ENCODE measurements around the gene DPYSL4. TPM values are rescaled to one million over a fixed set of nuclear protein-coding genes. Genes with fewer than 3 reads are reported as not detected.

Gene DPYSL4
- total RNA-seq, 1 experiment from 2014 or later = 9.9 TPM

DNA sequence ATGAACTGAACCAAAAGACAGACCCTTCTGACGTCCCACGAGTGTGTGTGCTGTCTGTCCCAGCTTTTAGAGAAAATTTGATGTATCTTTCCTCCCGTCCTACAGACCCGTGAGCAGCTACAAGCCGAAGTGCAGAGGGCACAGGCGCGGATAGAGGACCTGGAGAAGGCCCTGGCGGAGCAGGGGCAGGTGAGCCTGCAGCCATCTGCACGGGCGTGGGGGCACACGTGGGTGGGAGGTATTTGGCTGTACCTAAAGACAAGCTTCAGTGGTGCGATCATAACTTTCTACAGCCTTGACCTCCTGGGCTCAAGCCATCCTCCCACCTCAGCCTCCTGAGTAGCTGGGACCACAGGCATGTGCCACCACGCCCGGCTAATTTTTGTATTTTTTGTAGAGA is 41.7 kb upstream of the DPYSL4 start:
- intact Hi-C loops (cut with micrococcal nuclease; ENCODE audit: unreplicated experiment) = no loop called here
- no TSS peak for BruUV-seq (replicated peaks)
- no peaks in the 10 kb centered on the region for H3K9me3 ChIP-seq (ENCODE audit: control insufficient read depth, insufficient read depth, low read depth, low read length)
- ChIA-PET CTCF (no interaction called here), POLR2A (no interaction called here)
- no peak overlapping the region for H3K27ac ChIP-seq (ENCODE audit: low read length)
- in situ Hi-C loops (cut with HindIII; ENCODE audit: low pct_unique_long_range_greater_than_20kb, low sequenced_read_pairs) = no loop called here
- H3K4me1 ChIP-seq (ENCODE audit: control insufficient read depth, insufficient read depth, low read length) = no peaks in the 10 kb centered on the region
- TF ChIP-seq, protein P1, sequence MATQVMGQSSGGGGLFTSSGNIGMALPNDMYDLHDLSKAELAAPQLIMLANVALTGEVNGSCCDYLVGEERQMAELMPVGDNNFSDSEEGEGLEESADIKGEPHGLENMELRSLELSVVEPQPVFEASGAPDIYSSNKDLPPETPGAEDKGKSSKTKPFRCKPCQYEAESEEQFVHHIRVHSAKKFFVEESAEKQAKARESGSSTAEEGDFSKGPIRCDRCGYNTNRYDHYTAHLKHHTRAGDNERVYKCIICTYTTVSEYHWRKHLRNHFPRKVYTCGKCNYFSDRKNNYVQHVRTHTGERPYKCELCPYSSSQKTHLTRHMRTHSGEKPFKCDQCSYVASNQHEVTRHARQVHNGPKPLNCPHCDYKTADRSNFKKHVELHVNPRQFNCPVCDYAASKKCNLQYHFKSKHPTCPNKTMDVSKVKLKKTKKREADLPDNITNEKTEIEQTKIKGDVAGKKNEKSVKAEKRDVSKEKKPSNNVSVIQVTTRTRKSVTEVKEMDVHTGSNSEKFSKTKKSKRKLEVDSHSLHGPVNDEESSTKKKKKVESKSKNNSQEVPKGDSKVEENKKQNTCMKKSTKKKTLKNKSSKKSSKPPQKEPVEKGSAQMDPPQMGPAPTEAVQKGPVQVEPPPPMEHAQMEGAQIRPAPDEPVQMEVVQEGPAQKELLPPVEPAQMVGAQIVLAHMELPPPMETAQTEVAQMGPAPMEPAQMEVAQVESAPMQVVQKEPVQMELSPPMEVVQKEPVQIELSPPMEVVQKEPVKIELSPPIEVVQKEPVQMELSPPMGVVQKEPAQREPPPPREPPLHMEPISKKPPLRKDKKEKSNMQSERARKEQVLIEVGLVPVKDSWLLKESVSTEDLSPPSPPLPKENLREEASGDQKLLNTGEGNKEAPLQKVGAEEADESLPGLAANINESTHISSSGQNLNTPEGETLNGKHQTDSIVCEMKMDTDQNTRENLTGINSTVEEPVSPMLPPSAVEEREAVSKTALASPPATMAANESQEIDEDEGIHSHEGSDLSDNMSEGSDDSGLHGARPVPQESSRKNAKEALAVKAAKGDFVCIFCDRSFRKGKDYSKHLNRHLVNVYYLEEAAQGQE (IDR thresholded peaks at IDR 0.05; ENCODE audit: insufficient read depth in 1 of 2, low read depth in 2 of 2, low read length in 1 of 2) = no peak
- TF ChIP-seq TCF7L2 (IDR thresholded peaks at IDR 0.05; ENCODE audit: low read depth, low read length) (no peak), SIN3A (IDR thresholded peaks at IDR 0.05; ENCODE audit: borderline replicate concordance, insufficient read depth, low read depth, low read length) (no peak), POLR2AphosphoS5 (IDR thresholded peaks at IDR 0.05; ENCODE audit: low read depth, low read length) (no peak)
- TF ChIP-seq, protein P2, sequence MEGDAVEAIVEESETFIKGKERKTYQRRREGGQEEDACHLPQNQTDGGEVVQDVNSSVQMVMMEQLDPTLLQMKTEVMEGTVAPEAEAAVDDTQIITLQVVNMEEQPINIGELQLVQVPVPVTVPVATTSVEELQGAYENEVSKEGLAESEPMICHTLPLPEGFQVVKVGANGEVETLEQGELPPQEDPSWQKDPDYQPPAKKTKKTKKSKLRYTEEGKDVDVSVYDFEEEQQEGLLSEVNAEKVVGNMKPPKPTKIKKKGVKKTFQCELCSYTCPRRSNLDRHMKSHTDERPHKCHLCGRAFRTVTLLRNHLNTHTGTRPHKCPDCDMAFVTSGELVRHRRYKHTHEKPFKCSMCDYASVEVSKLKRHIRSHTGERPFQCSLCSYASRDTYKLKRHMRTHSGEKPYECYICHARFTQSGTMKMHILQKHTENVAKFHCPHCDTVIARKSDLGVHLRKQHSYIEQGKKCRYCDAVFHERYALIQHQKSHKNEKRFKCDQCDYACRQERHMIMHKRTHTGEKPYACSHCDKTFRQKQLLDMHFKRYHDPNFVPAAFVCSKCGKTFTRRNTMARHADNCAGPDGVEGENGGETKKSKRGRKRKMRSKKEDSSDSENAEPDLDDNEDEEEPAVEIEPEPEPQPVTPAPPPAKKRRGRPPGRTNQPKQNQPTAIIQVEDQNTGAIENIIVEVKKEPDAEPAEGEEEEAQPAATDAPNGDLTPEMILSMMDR (IDR thresholded peaks at IDR 0.05) = no peak
- DNase-seq (ENCODE audit: low read depth, low spot score) (no peak), ATAC-seq (no peak)
- no peak overlapping the region for H3K4me3 ChIP-seq (ENCODE audit: low read depth in 2 of 2, low read length in 2 of 2)
- H3K27me3 ChIP-seq (ENCODE audit: control insufficient read depth, insufficient read depth, low read length) = no peaks in the 10 kb centered on the region
- no peaks in the 10 kb centered on the region for H3K36me3 ChIP-seq (ENCODE audit: control insufficient read depth, insufficient read depth, low read length)

DNA sequence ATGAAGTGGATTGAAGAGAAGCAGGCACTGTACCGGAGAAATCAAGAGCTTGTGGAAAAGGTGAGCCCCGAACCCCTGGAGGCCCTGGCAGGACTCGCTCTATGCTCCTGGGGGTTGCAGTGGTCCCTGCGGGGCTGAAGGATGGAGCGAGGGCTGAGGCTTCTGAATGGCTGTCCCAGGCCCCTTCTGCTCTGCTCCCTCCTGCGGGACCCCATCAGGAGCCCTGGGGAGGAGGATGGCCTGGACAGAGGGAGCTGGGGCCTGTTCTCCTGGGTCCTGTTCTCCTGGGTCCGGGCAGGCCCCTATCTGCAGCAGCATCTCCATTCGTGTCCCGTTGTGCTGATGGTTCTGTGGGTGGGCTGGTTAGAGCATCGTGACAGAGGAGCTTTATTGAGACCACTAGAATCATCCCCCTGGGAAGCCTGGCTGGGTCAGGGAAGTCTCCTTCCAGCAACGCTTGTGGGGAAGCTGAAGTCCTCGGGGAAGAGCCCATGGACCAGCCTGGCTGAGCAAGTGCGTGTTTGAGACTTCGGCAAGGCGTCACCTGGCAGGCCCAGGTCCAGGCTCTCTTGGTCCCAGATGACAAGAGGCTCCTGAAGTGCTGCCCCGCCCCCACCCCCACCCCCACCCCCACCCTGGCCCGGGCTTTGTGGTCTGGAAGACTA is 41.1 kb upstream of the DPYSL4 start:
- Histone ChIP-seq H3K4me3 (ENCODE audit: low read depth in 2 of 2, low read length in 2 of 2) (no peak overlapping the region), H3K27me3 (ENCODE audit: control insufficient read depth, insufficient read depth, low read length) (no peaks in the 10 kb centered on the region), H3K9me3 (ENCODE audit: control insufficient read depth, insufficient read depth, low read depth, low read length) (no peaks in the 10 kb centered on the region), H3K36me3 (ENCODE audit: control insufficient read depth, insufficient read depth, low read length) (no peaks in the 10 kb centered on the region), H3K4me1 (ENCODE audit: control insufficient read depth, insufficient read depth, low read length) (no peaks in the 10 kb centered on the region), H3K27ac (ENCODE audit: low read length) (no peak overlapping the region)
- DNase-seq (ENCODE audit: low read depth, low spot score) (no peak), ATAC-seq (no peak)
- ChIA-PET CTCF (no interaction called here), POLR2A (interaction anchor here (0.6 kb wide), 1 partner anchor 149 kb away, joined by 3 read pairs; no protein-coding TSS in a partner anchor)
- intact Hi-C loops (cut with micrococcal nuclease; ENCODE audit: unreplicated experiment) (no loop called here), in situ Hi-C loops (cut with HindIII; ENCODE audit: low pct_unique_long_range_greater_than_20kb, low sequenced_read_pairs) (no loop called here)
- no peak for TF ChIP-seq POLR2AphosphoS5 (IDR thresholded peaks at IDR 0.05; ENCODE audit: low read depth, low read length)
- no peak for TF ChIP-seq TCF7L2 (IDR thresholded peaks at IDR 0.05; ENCODE audit: low read depth, low read length)
- BruUV-seq (replicated peaks) = no TSS peak

DNA sequence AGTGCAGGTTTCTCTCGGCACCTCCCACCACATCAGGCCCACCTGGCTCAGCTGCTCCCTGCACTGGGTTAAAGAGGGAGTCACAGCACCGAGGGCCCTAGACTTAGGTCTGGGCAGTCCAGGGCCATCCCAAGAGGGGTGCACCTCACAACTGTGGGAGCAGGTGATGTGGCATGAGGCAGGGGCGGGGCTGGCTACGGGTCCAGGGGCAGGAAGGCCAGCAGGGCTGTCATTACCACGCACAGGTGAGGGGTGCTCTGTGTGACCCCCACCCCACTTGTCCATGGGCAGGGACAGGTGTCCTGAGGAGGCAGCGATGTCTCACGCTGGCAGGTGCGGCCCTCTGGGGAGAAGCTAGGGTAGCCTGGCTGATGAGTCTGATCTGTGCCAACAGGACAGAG is 40.5 kb upstream of the DPYSL4 start:
- ChIA-PET POLR2A (interaction anchor here (0.6 kb wide), 1 partner anchor 149 kb away, joined by 3 read pairs; no protein-coding TSS in a partner anchor), CTCF (no interaction called here)
- DNase-seq (ENCODE audit: low read depth, low spot score) (no peak), ATAC-seq (no peak)
- Histone ChIP-seq H3K36me3 (ENCODE audit: control insufficient read depth, insufficient read depth, low read length) (no peaks in the 10 kb centered on the region), H3K27ac (ENCODE audit: low read length) (no peak overlapping the region), H3K27me3 (ENCODE audit: control insufficient read depth, insufficient read depth, low read length) (no peaks in the 10 kb centered on the region), H3K4me1 (ENCODE audit: control insufficient read depth, insufficient read depth, low read length) (no peaks in the 10 kb centered on the region), H3K4me3 (ENCODE audit: low read depth in 2 of 2, low read length in 2 of 2) (no peak overlapping the region), H3K9me3 (ENCODE audit: control insufficient read depth, insufficient read depth, low read depth, low read length) (no peaks in the 10 kb centered on the region)
- no TSS peak for BruUV-seq (replicated peaks)
- TF ChIP-seq SIN3A (IDR thresholded peaks at IDR 0.05; ENCODE audit: borderline replicate concordance, insufficient read depth, low read depth, low read length) (no peak), TCF7L2 (IDR thresholded peaks at IDR 0.05; ENCODE audit: low read depth, low read length) (no peak), POLR2AphosphoS5 (IDR thresholded peaks at IDR 0.05; ENCODE audit: low read depth, low read length) (no peak)
- TF ChIP-seq, protein P1 (IDR thresholded peaks at IDR 0.05; ENCODE audit: insufficient read depth in 1 of 2, low read depth in 2 of 2, low read length in 1 of 2) = no peak
- TF ChIP-seq, protein P2 (IDR thresholded peaks at IDR 0.05) = no peak
- intact Hi-C loops (cut with micrococcal nuclease; ENCODE audit: unreplicated experiment) = no loop called here
- in situ Hi-C loops (cut with HindIII; ENCODE audit: low pct_unique_long_range_greater_than_20kb, low sequenced_read_pairs) = no loop called here

Measured in Panc1 (cell line).